GM18508 (cell line): ENCODE measurements around the gene NKIRAS2.
"Not testable (repeated sequence)": the region's sequence is repeated elsewhere in the genome, so short reads cannot be mapped to it uniquely, and the experiment has no call there.

ENCODE experiments used
- ATAC-seq: cut with Tn5 transposase; IDR thresholded peaks from one replicate; pipeline ENCODE4 v1.9.1; 2021; ENCODE audit warnings: moderate number of reproducible peaks; ENCODE audit not compliant: insufficient read depth, unreplicated experiment

Gene NKIRAS2

DNA sequence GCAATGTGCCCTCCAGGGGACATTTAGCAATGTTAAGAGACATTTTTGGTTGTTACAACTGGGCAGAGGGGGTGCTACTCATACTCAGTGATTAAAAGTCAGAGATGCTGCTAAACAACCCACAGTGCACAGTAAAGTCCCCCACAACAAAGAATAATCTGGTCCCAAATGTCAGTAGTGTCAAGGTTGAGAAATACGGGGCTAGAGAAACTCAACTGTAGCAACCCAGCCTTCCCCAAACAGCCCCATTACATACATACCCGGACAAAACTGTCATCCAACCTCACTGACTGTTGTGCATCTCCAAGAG is 23.1 kb upstream of the NKIRAS2 start:
- no peak for ATAC-seq

DNA sequence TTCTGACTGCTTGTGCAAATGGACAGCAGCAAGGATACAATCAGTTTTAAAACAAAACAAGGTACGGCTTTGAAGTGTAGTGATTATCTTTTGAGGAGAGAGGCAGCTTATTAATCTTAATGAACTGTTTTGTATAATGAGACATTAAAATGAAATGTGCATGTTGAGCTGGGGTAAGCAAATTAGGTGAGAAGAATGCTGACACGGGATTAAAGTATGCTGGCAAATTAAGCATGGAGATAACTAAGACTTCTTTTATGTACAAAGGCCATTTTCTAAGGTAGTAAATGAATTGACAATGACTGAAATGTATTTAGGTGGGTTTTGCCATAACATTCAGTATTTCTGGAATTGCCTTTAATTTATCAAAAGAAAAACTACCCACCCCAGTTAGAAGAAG is 21.4 kb upstream of the NKIRAS2 start:
- no peak for ATAC-seq

DNA sequence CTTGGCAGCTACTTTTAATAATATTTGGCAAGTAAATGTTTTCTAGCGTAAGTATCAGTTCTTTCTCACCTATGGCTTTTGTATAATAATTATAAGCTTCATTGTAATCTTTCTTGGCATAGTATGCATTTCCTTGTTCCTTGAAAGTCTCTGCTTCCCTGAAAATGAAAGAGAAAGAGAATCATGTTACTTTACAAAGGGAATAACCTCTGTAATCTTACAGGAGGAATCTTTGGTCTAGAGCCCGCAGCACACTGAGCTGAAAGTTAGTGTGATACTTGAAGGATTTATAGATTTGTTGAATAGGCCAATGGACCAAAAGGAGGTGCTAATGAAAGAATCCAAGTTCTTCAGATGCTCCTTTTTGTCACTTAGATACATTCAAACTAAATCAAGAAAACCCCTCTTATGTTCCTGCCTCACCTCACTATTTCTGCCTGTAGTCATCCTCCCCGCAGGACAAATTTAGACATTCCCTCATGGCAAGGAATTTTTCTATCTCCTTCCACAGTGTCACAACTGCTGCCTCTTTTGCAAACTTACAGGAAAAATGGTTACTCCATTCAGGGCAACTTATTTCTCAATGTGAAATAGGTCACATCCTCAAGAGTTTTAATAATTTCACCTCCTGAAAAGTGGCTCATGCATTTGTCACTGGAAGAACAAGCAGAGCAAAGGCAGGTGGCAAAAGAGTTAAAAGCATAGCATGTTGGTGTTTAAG is 19.3 kb upstream of the NKIRAS2 start:
- ATAC-seq = no peak

DNA sequence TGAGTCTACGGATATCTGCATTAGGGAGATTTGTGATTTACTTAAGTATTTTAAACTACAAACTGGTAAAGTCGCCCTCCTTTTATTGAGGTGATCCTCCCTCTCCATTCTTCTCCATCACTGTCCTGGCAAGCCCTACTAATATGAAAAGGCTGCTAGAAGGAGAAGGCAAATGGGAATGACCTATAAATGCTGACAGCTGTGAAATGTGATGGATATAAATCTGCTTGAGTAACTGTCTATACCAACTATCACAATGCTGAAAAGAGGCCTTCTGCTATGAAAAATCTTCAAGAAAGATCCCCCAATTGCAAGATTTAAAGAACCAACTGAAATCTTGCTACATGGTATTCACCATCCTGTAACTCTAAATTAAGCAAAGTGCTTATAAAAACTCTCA is 18.2 kb upstream of the NKIRAS2 start:
- ATAC-seq = no peak

DNA sequence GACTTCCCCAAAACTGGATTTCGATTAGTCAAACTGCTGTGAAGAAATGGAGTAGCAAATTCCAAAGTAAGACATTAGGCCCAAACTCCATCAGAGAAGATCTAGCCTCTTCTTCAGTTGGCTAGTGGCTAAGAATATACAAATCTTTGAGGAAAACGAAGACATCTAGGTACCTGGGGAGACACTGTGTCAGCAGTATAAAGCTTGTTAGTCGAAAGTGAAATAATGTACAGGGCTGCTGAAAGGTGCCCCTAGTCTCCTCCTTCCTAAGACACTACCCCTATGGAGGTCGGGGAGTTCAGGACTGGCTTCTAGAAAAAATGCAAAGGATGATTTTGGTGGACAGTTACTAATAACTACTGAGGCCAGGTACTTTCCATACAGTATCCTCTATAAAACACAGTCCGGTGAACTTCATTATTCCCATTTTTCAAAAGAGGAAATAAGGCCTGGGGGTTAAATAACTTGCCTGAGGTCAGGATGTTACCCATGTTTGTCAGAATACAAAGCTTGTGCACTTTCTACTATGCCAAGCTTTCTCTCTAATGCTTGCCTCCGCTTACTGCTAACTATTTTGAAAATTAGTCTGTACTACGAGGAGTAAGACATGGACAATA is 17.6 kb upstream of the NKIRAS2 start:
- no peak for ATAC-seq

DNA sequence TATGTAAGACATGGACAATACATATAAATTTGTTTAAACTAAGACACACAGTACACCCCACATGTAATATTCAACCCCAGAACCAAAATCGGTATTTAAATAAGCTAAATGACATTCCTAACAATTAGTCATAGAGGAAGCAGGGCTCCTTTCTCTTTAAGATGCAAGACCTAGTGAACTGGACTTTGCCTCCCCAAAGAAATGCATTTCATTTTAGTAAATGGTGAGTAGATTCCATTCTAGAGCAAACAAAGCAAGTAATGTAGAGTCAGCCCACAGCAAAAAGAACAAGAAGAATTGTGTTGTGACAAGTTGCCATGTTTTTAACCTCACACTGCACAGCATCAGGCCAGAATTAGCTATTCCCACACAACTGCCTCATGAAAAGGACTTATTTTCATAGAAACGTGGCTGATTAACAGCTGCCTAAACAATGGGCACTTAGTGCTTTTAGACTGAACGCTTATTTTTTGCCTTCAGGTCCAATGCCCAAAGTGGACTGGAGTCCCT is 17.0 kb upstream of the NKIRAS2 start:
- ATAC-seq = no peak

DNA sequence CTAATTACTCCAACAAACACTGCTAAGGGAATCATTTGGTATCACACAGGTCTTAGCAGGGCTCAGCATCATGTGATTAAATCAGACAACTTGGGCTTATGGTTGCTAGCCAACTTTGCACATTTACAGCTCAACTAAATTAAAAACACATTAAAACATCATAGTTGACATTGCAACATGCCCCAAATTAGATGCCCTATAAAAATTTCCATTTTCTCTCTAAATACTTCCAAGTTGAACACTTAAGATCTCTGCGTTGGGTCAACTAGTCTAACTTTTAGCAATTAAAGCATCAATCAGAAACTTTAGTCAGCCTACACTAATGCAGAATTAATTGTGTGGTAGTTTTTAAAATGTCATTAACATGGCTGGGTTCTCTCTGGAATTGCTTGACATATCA is 14.7 kb upstream of the NKIRAS2 start:
- no peak for ATAC-seq

DNA sequence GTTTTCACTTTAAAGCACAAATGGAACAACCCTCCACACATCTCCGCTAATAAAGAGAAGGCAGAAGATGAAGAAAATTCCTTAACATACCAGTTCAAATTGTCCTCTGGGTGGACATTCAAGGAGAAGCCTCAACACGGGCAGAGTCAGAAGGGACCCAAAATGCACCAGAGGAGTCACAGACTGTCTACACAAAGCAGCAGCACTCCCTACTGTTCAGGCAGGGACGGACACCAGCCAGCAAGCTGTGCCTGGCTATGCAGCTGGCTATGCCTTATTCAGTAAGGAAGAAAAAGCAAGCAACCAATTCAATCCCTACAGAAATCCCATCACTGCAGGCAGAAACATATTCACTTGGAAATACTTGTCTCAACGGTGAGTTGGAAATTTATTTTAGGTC is 10.7 kb upstream of the NKIRAS2 start:
- no peak for ATAC-seq

DNA sequence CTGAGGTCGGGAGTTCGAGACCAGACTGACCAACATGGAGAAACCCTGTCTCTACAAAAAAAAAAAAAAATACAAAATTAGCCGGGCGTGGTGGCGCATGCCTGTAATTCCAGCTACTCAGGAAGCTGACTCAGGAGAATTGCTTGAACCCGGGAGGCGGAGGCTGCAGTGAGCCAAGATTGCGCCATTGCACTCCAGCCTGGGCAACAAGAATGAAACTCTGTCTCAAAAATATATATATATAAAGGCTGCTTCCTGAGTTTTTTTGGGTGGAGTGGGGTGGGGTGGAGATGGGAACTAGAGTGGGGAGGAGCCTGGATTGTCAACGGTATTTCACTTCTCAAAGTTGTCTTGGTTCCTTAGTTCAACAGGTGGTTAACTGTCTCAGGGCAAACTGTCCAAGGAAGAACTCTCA is 9.6 kb upstream of the NKIRAS2 start:
- ATAC-seq = not testable (repeated sequence)

DNA sequence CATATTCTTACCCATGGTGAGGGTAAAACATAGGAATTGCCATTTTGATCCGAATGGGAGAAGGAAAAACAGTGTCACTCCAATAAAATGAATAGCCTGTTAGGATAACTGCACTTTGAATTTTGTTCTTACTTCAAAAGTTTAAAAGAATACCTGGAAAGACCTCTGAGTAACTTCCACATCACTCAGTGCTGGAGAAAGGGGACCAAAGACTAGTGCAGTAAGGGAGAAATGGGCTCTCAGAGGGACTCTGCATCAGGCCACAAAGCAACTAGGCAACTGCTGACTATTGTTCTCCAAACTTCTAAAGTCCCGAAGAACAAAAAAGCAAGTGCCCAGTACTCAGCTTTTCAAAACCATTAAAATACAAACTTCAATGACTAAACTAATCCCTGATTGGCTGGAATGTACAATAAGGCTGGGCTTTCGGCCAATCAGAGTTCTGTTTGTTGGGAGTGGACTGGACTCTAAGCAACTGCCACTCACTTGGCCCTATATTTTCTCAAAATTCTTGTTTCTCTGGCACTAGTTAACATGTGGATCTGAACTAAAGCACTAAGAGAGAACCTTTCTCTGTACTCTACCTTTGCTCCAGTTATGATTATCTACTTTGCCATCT is 8.9 kb upstream of the NKIRAS2 start:
- ATAC-seq = no peak

DNA sequence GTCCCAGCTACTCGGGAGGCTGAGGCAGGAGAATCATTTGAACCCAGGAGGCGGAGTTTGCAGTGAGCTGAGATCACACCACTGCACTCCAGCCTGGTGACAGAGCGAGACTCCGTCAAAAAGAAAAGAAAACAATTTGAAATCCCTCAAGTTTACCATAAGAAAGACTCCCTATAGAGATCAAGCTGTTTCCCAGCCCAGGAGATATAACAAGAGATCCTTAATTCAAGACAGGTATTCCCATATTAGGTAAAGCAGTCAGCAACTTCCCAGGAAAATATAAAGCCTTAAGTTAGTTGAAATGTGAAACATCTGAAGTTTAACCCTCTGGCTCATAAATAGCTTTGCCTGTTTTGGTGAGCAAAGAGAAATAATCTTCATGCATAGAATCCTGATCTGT is 7.5 kb upstream of the NKIRAS2 start:
- not testable (repeated sequence) for ATAC-seq

DNA sequence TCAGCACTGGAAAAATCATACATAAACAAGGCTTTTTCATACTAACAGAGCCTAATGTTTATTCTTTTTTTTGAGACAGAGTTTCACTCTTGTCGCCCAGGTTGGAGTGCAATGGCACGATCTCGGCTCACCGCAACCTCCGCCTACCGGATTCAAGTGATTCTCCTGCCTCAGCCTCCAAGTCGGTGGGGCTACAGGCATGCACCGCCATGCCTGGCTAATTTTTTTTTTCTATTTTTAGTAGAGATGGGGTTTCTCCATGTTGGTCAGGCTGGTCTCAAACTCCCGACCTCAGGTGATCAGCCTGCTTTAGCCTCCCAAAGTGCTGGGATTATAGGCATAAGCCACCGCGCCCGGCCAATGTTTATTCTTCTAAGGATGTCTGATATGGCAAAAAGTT is 6.2 kb upstream of the NKIRAS2 start:
- not testable (repeated sequence) for ATAC-seq

DNA sequence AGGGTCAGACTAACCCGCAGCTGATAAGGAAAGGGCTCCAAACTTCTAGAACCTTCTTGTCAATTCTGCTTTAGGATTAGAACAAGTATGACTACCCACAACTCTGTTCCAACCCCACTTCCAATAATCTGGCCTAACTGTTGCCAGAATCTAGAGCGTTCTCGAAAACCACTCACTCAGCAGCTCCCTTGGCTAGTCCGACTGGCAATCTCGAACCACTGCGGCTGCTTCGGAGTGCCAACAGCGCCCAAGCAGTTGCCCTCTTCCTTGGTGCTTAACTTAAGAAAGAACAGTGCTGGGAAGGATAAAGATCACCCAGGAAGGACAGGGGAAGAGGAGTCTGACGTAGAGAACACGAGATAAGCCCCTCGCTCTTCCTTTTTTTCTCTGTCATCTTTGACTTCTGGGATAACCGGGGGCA is 3.5 kb upstream of the NKIRAS2 start:
- no peak for ATAC-seq

DNA sequence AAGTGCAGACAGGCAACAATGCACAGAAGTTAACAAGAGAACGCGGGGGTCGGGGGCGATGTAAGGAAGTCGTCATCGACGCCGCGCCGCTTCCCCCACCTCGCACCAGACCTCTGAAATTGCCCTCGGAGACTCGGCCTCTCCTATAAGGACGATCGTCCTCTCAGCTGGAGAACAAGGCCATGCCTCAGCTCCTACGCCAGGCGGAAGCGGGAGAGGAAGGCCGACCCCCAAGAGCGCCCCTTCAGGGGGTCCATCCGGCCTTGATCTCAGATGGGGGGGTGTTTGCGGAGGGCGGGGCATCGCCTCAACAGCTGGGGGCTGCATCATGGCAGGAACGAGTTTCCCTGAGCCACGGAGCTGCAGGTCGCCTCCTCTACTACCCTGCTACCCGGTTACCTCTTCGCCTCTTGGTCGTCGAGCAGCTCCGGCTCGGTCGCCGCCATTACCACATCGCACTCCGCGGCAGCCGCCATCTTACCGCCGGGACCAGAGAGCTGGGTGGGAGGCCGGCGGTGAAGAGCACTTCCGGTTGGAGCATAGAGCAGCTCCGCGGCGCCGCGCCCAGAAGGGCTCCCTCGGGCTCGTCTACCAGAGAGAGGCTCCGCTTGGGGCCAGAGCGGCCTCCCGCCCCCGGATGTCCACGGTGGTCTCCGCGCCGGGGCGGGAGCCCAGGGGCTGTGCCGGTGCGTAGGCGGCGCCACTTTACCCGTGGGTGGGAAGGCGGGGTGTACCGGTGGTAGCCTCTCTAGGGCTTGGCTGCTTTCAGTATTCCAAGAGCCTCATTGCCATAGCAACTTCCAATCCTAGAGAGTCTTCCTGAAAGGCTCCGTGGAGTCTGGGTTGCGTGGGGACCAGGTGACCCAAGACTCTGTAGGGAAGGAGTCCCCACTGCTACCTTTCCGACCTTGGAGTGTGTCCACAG is 2.7 kb upstream of the NKIRAS2 start, which contains the start of gene DNAJC7:
TSS of gene DNAJC7 (minus strand) at position 499 of the 925 bp plus-strand sequence. CDS start at position 476, 23 bp downstream.
- no peak for ATAC-seq

DNA sequence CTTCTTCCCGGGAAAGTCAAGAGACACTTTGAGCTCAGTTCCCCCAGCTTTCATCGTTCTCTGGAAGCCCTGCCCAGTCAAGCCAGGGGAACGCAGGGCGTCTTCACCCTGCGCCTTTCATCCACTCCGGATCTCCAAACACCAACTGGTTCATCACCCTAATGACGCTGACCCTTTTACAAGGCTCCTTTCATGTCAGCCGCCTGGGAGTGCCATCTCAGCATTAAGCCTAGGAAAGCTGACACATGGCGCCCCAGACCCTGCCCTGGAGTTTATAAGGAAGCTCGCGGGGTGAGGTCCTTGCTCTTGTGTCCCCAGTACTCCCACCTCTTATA is 2.1 kb upstream of the NKIRAS2 start:
- ATAC-seq = no peak

DNA sequence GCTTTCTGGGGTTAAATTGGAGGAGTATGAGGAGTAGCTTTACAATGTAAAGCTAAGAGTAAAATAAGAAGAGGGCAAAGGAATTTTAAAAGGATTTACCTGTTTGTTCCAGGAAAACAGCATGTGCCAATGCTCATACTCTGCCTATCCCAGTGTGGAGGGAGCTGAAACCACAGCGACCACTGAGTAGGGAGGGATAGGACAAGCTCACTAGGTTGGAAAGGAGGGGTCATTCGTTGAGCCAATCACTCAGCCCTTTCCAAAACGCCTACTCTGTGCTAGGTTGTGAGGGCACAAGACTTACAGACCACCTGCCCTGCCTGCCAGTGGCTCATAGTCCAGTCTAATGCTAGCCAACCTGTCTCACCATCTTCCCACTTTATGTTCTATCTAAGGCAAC is 1.6 kb upstream of the NKIRAS2 start:
- ATAC-seq = no peak

DNA sequence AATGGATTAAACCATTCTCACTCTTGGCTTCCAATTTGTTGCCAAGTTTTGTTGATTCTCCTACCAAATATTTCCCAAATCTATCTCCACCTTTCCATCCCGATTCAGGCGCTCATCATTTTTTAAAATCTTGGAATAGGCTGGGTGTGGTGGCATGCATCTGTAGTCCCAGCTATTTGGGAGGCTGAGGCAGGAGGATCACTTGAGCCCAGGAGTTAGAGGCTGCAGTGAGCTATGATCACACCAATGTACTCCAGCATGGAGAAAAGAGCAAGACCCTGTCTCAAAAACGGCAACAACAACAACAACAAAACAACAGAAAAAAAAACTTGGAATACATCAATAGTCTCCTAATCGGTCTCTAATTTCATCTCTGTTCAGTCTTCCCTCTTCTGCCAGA is 902 bp upstream of the NKIRAS2 start:
- ATAC-seq = no peak

DNA sequence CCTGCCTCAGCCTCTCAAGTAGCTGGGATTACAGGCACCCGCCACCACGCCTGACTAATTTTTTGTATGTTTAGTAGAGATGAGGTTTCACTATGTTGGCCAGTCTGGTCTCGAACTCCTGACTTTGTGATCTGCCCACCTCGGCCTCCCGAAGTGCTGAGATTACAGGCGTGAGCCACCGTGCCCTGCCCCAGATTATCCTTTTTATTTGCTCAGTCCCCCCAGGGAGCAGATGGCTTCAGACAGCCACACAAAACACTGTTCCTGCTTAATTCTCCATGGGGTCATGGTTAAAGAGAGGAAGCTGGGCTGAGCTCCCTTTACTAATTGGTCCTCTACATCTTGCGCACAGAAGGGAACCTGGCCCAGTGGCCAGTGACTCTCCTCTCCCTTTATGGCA is 955 bp downstream of the NKIRAS2 start:
- ATAC-seq = not testable (repeated sequence)

DNA sequence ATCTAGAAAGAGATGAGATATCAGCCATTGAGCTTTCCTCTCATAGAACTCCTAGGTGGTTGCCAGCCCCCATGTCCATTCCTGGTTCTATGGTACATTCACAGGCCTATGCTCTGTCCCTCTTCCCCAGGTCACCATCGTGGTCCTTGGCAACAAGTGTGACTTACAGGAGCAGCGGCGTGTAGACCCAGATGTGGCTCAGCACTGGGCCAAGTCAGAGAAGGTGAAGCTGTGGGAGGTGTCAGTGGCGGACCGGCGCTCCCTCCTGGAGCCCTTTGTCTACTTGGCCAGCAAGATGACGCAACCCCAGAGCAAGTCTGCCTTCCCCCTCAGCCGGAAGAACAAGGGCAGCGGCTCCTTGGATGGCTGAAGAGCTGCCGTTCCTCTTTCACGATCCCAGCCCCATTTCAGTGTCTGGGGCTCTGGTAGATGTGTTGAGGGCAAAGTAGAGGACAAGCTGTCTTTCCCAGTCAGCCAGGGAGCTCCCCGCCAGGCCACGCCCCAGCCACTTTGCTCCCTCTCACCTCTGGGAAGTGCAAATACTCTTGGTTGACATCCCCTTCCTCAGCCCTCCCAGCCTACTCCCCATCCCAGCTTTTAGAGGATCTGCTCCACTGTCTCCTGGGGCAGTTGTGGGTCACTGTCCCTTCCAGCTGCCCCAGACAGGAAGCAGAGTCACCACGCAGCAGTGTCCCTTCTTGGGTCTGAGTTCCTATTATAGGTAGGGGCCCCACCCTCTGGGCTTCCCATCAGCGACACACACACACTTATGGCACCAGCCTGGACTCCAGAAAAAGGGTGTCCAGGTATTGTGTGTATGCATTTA is 3.8 kb downstream of the NKIRAS2 start:
- ATAC-seq = no peak

DNA sequence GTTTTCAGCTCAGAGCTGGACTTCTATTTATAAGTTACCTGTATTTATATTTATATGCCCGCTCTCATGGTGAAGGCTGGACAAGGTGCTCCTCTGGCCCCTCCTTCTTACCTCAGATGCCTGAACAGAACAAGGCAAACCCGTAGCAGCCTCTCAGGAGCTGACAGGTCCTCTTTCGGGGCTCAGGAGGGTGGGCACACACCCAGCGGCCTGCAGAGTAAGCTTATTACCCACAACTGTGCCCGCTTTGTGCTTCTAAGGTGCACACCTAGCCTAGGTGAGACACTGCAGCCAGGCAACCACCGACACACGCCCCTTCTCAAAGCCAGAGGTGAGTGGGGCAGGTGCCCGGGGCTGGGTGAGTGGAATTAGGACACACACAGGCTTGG is 5.3 kb downstream of the NKIRAS2 start:
- ATAC-seq = no peak
